Astrocyte (in vitro differentiated cells and primary cell): ENCODE measurements around the gene GYS1.
"Not testable (repeated sequence)": the region's sequence is repeated elsewhere in the genome, so short reads cannot be mapped to it uniquely, and the experiment has no call there.

Source experiments
- CTCF ChIP-seq: IDR thresholded peaks from 2 replicates; pipeline ENCODE4 v1.5.1; 2011; ENCODE audit warnings: low read depth, mild to moderate bottlenecking, inconsistent platforms, low read length, moderate library complexity; ENCODE audit not compliant: insufficient read depth
- EZH2 ChIP-seq: IDR thresholded peaks from 2 replicates; pipeline ENCODE4 v1.6.1; 2012; ENCODE audit warnings: mild to moderate bottlenecking, low read length, inconsistent platforms; ENCODE audit not compliant: insufficient read depth

DNA sequence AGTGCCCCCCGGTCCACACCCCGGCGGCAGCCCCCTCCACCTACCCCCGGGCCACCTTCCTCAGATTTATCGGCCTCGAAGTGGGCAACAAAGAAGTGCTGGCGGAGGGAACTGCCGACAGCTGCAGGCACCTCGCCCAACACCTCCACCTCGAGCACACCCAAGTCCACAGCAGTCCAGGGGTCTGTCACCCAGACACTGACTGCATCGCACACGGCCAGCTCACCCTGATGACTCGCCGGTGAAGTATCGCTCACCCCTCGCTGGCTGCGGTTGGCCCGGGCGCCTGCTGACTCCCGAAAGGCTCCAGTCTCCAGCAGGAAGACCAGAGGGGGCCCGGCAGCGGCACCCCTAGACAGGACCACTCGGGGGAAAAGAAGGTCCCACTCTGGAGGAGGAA lies 32.5 kb upstream of the GYS1 start:
- TF ChIP-seq CTCF, EZH2: not testable (repeated sequence)
